PFSK-1 (cell line): Measurements from ENCODE around the gene KRTAP2-1.

Source experiments
- FOXP2 ChIP-seq: optimal IDR thresholded peaks from 2 replicates; pipeline ENCODE3; 2011; ENCODE audit warnings: borderline replicate concordance, control low read depth, inconsistent platforms; ENCODE audit not compliant: insufficient read depth; ENCODE audit errors: extremely low read length, extremely low read depth
- POLR2AphosphoS5 ChIP-seq: IDR thresholded peaks from 2 replicates; pipeline ENCODE4 v1.6.1; 2012; ENCODE audit warnings: low read depth, mild to moderate bottlenecking, control low read depth, low read length, moderate library complexity
- SIN3A ChIP-seq: IDR thresholded peaks from 2 replicates; pipeline ENCODE4 v1.6.1; 2012; ENCODE audit warnings: mild to moderate bottlenecking, low read length, moderate library complexity, borderline replicate concordance; ENCODE audit not compliant: insufficient read depth
- TAF1 ChIP-seq: IDR thresholded peaks from 2 replicates; pipeline ENCODE4 v1.6.1; 2012; ENCODE audit warnings: low read length, control low read depth, borderline replicate concordance; ENCODE audit not compliant: insufficient read depth
- TF ChIP-seq, protein P1 (sequence below), 2 experiments: IDR thresholded peaks; 2 replicates each; pipeline versions ENCODE4 v1.6.1 to v1.8.0; 2011 to 2012; ENCODE audit warnings: low read depth in 2 of 2, low read length in 2 of 2, control low read depth in 1 of 2, inconsistent platforms in 1 of 2, mild to moderate bottlenecking in 1 of 2, moderate library complexity in 1 of 2; ENCODE audit not compliant: insufficient read depth in 1 of 2

KRTAP2-1 gene

DNA sequence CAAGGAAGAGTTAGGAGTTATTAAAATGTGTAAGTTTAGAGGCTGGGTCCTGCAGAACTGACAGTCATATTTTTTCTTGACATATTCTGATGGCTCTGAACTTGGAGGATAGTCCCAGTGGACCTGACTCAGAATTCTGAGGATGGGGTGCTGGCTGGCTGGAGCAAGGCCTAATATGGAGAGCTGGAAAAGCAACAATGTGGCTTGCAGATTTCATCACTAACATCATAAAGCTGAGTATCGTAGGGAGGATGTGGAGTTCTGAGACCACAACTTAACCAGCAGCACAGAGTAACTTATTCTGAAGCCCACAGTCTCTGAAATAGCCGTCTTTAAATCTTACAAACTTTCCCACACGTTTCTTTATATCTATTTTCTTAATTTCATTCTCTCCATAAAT lies 22.4 kb downstream of the KRTAP2-1 start:
- no peak for TF ChIP-seq SIN3A
- TF ChIP-seq FOXP2, result no peak
- TF ChIP-seq POLR2AphosphoS5, result no peak
- TF ChIP-seq TAF1, result no peak
- TF ChIP-seq, protein P1, sequence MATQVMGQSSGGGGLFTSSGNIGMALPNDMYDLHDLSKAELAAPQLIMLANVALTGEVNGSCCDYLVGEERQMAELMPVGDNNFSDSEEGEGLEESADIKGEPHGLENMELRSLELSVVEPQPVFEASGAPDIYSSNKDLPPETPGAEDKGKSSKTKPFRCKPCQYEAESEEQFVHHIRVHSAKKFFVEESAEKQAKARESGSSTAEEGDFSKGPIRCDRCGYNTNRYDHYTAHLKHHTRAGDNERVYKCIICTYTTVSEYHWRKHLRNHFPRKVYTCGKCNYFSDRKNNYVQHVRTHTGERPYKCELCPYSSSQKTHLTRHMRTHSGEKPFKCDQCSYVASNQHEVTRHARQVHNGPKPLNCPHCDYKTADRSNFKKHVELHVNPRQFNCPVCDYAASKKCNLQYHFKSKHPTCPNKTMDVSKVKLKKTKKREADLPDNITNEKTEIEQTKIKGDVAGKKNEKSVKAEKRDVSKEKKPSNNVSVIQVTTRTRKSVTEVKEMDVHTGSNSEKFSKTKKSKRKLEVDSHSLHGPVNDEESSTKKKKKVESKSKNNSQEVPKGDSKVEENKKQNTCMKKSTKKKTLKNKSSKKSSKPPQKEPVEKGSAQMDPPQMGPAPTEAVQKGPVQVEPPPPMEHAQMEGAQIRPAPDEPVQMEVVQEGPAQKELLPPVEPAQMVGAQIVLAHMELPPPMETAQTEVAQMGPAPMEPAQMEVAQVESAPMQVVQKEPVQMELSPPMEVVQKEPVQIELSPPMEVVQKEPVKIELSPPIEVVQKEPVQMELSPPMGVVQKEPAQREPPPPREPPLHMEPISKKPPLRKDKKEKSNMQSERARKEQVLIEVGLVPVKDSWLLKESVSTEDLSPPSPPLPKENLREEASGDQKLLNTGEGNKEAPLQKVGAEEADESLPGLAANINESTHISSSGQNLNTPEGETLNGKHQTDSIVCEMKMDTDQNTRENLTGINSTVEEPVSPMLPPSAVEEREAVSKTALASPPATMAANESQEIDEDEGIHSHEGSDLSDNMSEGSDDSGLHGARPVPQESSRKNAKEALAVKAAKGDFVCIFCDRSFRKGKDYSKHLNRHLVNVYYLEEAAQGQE (IDR thresholded peaks at IDR 0.05; ENCODE audit: insufficient read depth in 1 of 2, low read depth in 2 of 2, low read length in 2 of 2), result no peak

DNA sequence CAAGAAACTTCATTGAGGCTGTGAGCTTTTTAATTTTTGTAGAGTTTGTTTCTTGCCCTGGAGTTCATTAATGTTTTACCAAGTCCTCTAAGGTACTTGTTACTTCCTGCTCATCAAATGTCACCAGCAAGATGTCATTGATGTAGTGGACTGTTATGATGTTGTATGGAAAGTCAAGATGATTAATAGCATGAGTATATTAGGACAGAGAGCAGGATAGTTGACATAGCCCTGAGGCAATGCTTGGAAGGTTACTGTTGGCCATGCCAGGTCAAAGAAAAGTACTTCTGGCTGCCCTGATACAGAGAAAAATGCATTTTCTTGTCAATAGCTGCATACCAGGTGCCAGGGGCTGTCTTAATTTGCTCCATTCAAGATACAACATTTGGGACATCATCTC lies 26.8 kb downstream of the KRTAP2-1 start:
- no peak for TF ChIP-seq POLR2AphosphoS5
- no peak for TF ChIP-seq FOXP2
- TF ChIP-seq SIN3A, result no peak
- no peak for TF ChIP-seq TAF1
- TF ChIP-seq, protein P1 (IDR thresholded peaks at IDR 0.05; ENCODE audit: insufficient read depth in 1 of 2, low read depth in 2 of 2, low read length in 2 of 2), result no peak

DNA sequence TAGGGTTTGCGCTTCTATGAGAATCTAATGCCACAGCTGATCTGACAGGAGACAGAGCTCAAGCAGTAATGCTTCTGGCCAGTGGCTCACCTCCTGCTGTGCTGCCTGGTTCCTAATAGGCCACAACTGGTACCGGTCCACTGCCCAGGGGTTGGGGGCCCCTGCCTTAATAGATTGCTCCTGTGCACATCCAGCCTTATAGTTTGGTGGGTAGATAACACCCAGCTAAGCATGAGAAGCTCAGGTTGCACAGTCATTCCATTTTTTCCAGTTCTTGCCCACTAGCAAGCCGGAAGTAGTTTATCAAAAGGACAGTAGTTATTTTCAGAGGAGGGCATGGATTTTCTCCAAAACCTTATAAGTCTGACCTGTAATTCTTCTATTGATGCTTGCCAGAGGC lies 27.7 kb downstream of the KRTAP2-1 start:
- TF ChIP-seq FOXP2, result no peak

DNA sequence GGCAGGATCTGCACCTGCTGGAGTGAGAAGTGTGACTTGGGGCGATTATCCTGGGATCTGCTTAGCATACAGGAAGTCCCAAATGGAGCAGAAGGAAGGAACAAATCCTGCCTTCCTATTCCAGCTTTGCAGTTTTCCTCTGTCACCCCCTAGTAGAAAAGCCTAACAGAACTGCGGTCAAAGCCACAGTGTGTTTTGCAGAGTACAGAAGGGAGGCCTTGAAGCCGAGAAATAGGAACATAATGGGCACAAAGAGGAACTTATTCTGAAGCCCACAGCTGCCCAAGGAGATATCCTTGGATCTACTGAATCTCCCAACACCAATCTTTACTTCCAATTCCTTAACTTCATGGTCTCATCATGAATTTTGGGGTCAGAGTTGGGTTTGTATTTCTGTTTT lies 28.6 kb downstream of the KRTAP2-1 start:
- TF ChIP-seq FOXP2, result no peak
- TF ChIP-seq TAF1, result no peak
- TF ChIP-seq, protein P1 (IDR thresholded peaks at IDR 0.05; ENCODE audit: insufficient read depth in 1 of 2, low read depth in 2 of 2, low read length in 2 of 2), result no peak
- TF ChIP-seq SIN3A, result no peak
- no peak for TF ChIP-seq POLR2AphosphoS5

DNA sequence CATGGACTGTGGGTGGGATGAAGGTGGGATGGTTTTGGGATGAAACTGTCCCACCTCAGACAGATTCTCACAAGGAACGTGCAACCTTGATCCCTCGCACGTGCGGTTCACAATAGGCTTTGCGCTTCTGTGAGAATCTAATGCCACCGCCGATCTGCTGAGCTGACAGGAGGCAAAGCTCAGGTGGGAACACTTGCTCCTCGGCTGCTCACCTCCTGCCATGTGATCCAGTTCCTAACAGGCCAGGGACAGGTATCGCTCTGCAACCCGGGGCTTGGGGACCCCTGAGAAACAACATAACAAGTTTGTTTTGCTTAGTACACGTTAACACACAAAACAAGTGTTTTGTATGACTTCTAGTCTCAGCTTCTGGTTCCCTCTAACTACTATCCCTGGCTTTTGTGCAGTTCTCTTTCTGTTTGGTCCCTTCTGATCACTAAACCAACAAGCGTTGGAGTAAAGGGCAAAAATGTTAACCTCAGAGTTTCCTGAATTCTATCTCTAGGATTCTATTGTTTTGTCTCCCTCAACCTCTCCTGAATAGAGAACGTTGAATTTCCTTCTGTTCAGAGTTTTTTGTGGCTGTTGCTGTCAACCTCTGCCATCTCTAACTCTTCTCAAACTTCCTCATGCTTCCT lies 30.4 kb downstream of the KRTAP2-1 start:
- TF ChIP-seq SIN3A (no peak), POLR2AphosphoS5 (no peak), TAF1 (no peak), FOXP2 (no peak)
- TF ChIP-seq, protein P1 (IDR thresholded peaks at IDR 0.05; ENCODE audit: insufficient read depth in 1 of 2, low read depth in 2 of 2, low read length in 2 of 2), result no peak
